AG09309 (cell line): ENCODE measurements around the gene STX16.

ENCODE experiments used
- DNase-seq: peaks from one replicate; pipeline ENCODE4 v3.0.0-alpha.2; 2010; ENCODE audit warnings: low read depth
- H3K4me3 ChIP-seq: 2 replicates; pipeline ENCODE4 v1.5.1; 2011; ENCODE audit warnings: mild to moderate bottlenecking, low read depth, low read length, moderate library complexity; ENCODE audit not compliant: control insufficient read depth
- TF ChIP-seq, protein P1 (sequence below): IDR thresholded peaks from 2 replicates; pipeline ENCODE4 v1.5.1; 2011; ENCODE audit warnings: mild to moderate bottlenecking, low read depth, low read length, inconsistent platforms; ENCODE audit not compliant: insufficient read depth, control insufficient read depth; ENCODE audit errors: missing control alignments

Gene STX16

DNA sequence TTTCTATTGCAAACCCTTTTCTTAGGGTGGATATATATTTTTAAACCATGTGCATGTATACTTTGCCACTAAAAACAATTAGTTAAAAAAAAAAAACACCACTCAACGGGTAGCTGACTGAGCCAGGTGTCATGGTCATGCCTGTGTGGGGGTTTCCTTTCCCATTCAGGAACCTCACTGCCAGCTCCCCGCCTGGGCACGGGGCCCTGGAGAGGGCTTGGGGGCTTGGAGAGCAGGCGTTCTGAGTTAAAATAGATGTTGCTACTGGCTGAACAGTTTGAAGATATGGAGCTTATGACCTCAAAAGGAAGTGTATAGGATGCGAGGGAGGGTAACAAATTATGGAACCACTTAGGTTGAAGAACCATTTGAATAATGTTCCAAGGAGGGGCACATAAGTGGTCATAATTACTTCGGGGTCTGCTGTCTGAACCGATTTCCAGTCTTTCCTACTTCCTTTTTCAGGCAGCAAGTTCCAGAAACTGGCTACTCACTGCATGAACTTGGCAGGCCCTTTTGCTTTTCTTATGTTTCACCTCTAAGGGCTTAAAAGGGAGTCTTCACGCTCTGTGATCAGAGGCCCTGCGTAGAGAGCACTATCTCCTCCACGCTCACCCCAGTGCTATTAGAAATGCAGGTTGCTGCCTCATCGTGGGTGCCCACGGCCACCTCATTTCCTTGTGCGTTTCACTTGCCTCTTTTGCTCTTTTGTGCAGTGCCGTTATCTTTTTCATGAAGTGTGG is 9.9 kb downstream of the STX16 start:
- TF ChIP-seq, protein P1, sequence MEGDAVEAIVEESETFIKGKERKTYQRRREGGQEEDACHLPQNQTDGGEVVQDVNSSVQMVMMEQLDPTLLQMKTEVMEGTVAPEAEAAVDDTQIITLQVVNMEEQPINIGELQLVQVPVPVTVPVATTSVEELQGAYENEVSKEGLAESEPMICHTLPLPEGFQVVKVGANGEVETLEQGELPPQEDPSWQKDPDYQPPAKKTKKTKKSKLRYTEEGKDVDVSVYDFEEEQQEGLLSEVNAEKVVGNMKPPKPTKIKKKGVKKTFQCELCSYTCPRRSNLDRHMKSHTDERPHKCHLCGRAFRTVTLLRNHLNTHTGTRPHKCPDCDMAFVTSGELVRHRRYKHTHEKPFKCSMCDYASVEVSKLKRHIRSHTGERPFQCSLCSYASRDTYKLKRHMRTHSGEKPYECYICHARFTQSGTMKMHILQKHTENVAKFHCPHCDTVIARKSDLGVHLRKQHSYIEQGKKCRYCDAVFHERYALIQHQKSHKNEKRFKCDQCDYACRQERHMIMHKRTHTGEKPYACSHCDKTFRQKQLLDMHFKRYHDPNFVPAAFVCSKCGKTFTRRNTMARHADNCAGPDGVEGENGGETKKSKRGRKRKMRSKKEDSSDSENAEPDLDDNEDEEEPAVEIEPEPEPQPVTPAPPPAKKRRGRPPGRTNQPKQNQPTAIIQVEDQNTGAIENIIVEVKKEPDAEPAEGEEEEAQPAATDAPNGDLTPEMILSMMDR = no peak
- DNase-seq = no peak
- no peak overlapping the region for H3K4me3 ChIP-seq

DNA sequence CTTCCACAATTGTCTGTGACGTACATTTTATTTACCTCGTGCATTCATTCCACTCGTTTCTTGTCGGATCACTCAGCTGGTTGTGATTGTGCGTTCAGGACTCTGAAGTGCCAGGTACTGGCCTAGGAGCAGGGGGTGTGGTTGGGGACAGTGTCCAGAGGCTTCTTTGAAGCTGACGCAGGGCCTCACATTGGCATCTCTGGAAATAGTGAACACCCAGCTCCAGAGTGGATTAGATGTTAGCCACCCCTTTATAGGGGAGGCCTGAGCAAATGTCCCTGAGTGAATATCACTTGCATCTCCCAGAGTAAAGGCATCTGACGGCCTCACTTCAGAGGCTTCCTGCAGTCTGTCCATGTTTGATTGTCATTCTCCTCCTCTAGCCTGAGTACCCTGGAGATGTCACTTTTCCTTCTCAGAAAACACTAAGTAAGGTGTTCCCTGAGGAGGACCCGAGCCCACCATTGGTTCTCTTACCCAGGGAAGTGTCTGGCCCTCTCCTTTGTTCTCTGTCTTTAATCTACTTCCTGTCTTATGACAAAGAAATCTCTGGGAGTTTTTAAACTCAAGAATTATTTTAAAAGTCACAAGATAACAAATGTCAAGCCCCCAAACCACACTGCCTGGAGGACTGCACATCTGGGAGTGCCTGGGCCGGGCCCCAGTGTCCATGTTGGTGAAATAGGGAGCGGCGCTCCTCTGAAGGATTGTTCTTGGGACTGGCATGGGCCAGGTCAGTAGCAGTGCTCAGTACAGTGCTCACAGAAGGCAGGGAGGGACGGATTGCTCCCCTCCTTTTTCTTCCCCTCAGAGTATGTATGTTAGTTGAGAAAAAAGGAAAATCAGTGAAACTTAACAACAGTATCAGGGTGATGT is 10.8 kb downstream of the STX16 start:
- TF ChIP-seq, protein P1 = no peak
- H3K4me3 ChIP-seq = no peak overlapping the region
- no peak for DNase-seq

DNA sequence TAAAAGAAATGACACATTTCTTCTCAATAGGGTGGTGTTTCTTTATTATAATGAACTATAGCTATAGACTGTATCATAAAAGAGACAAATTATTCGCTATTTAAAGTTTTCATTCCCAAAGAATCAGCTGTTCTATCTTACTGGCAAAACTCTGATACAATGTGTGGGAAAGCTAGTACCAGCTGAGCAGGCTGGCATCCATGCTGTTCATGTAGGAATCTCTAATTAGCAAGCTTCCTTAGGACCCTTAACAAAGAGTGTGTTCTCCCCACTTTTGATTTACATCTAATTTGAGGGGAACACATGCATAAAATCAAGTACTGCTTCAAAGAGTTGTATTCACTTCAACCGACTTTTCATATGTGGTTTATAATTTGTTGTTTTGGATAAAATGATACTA is 13.2 kb downstream of the STX16 start:
- H3K4me3 ChIP-seq = no peak overlapping the region
- TF ChIP-seq, protein P1 = no peak
- DNase-seq = no peak

DNA sequence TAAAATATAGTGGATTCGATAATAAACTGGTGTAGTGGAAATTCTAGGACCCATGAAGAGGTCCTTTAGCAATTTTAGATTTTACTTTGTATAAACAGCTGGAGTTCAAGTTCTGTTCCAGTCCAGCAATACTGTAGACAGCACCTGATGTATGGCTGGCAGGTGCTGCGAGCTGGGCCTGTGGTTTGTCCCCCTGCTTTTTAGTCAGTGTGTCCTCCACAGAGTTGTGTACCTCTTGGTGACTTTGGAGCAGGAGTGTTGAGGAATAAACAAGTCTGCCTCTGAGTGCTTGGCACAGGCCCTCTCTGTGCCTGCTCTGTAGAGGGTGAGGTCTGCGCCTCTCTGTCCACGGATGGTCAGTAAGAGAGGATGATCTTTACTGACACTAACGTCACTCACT is 13.8 kb downstream of the STX16 start:
- TF ChIP-seq, protein P1 = no peak
- H3K4me3 ChIP-seq = no peak overlapping the region
- no peak for DNase-seq

DNA sequence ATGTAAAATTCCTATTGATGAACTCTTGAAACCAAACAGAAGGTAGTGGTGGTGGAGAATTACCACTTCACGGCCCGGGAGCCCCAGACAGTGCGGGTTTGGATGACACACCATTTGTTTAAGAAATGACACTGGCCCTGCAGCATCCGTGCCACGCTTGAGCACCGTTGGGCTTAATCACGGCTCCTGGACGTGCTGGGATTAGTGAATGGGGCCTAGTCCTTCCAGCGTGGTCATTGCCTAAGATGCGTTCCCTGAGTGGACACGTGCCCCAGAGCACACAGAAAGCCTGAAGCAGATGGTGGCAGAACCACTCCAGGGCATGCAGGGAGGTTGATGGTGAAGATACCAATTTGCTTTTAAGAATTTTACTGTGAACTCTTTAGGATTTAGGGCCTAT is 14.5 kb downstream of the STX16 start:
- TF ChIP-seq, protein P1 = no peak
- no peak for DNase-seq
- no peak overlapping the region for H3K4me3 ChIP-seq

DNA sequence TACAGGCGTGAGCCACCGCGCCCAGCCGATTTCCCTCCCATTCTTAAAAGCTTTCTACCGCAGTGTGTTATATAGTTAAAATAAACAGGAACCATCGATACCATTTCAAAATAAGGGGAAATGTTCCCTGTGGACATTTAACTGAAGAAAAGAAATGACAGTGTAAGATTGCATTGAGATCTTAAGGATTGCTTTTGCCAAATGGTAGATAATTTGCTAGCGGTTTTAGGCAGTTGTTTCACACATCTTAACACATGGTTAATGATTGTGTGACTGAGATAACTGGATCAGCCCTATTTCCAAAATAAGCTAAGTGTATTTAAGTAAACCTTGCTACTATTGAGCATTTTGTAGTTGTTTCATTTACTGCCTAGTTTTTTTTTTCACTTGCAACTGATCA is 15.6 kb downstream of the STX16 start:
- TF ChIP-seq, protein P1 = no peak
- DNase-seq = no peak
- no peak overlapping the region for H3K4me3 ChIP-seq
